Measurements from ENCODE around the gene MALRD1. TPM values are rescaled to one million over a fixed set of nuclear protein-coding genes. Genes with fewer than 3 reads are reported as not detected.

Gene MALRD1
- total RNA-seq, 1 experiment from 2014 or later: not detected

DNA sequence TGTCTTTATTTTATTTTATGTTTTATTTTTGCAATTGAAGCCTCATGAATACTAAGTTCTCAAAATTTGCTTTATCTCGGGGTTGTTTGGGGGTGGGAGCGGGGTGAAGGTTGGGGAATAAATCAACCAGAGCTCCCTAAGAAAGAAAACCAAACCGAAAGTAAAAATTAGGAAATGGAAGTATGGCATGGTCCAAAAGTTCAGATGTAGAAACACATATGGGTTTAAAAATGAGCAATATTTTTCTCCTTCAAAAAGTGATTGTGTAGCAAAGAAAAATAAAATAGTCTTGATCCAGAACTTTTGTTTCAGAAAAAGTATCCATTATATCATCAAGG lies 590.3 kb downstream of the MALRD1 start:
- Histone ChIP-seq H3K27me3 (ENCODE audit: control insufficient read depth, insufficient read depth, low read length) (no peaks in the 10 kb centered on the region), H3K27ac (ENCODE audit: low read length) (no peak overlapping the region), H3K9me3 (ENCODE audit: control insufficient read depth, insufficient read depth, low read depth, low read length) (no peaks in the 10 kb centered on the region), H3K4me3 (ENCODE audit: low read depth in 2 of 2, low read length in 2 of 2) (peak overlapping the region; percentile 3 to 17; a peak in 3 of 4 replicates), H3K4me1 (ENCODE audit: control insufficient read depth, insufficient read depth, low read length) (no peaks in the 10 kb centered on the region), H3K36me3 (ENCODE audit: control insufficient read depth, insufficient read depth, low read length) (no peaks in the 10 kb centered on the region)
- TF ChIP-seq POLR2AphosphoS5 (IDR thresholded peaks at IDR 0.05; ENCODE audit: low read depth, low read length) (no peak), TCF7L2 (IDR thresholded peaks at IDR 0.05; ENCODE audit: low read depth, low read length) (no peak), SIN3A (IDR thresholded peaks at IDR 0.05; ENCODE audit: borderline replicate concordance, insufficient read depth, low read depth, low read length) (no peak)
- TF ChIP-seq, protein P1, sequence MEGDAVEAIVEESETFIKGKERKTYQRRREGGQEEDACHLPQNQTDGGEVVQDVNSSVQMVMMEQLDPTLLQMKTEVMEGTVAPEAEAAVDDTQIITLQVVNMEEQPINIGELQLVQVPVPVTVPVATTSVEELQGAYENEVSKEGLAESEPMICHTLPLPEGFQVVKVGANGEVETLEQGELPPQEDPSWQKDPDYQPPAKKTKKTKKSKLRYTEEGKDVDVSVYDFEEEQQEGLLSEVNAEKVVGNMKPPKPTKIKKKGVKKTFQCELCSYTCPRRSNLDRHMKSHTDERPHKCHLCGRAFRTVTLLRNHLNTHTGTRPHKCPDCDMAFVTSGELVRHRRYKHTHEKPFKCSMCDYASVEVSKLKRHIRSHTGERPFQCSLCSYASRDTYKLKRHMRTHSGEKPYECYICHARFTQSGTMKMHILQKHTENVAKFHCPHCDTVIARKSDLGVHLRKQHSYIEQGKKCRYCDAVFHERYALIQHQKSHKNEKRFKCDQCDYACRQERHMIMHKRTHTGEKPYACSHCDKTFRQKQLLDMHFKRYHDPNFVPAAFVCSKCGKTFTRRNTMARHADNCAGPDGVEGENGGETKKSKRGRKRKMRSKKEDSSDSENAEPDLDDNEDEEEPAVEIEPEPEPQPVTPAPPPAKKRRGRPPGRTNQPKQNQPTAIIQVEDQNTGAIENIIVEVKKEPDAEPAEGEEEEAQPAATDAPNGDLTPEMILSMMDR (IDR thresholded peaks at IDR 0.05): no peak
- TF ChIP-seq, protein P2, sequence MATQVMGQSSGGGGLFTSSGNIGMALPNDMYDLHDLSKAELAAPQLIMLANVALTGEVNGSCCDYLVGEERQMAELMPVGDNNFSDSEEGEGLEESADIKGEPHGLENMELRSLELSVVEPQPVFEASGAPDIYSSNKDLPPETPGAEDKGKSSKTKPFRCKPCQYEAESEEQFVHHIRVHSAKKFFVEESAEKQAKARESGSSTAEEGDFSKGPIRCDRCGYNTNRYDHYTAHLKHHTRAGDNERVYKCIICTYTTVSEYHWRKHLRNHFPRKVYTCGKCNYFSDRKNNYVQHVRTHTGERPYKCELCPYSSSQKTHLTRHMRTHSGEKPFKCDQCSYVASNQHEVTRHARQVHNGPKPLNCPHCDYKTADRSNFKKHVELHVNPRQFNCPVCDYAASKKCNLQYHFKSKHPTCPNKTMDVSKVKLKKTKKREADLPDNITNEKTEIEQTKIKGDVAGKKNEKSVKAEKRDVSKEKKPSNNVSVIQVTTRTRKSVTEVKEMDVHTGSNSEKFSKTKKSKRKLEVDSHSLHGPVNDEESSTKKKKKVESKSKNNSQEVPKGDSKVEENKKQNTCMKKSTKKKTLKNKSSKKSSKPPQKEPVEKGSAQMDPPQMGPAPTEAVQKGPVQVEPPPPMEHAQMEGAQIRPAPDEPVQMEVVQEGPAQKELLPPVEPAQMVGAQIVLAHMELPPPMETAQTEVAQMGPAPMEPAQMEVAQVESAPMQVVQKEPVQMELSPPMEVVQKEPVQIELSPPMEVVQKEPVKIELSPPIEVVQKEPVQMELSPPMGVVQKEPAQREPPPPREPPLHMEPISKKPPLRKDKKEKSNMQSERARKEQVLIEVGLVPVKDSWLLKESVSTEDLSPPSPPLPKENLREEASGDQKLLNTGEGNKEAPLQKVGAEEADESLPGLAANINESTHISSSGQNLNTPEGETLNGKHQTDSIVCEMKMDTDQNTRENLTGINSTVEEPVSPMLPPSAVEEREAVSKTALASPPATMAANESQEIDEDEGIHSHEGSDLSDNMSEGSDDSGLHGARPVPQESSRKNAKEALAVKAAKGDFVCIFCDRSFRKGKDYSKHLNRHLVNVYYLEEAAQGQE (IDR thresholded peaks at IDR 0.05; ENCODE audit: insufficient read depth in 1 of 2, low read depth in 2 of 2, low read length in 1 of 2): no peak
- ATAC-seq (no peak), DNase-seq (ENCODE audit: low read depth, low spot score) (no peak)
- in situ Hi-C loops (cut with HindIII; ENCODE audit: low pct_unique_long_range_greater_than_20kb, low sequenced_read_pairs): no loop called here
- intact Hi-C loops (cut with micrococcal nuclease; ENCODE audit: unreplicated experiment): no loop called here
- ChIA-PET POLR2A (no interaction called here), CTCF (no interaction called here)
- no TSS peak for BruUV-seq (replicated peaks)

DNA sequence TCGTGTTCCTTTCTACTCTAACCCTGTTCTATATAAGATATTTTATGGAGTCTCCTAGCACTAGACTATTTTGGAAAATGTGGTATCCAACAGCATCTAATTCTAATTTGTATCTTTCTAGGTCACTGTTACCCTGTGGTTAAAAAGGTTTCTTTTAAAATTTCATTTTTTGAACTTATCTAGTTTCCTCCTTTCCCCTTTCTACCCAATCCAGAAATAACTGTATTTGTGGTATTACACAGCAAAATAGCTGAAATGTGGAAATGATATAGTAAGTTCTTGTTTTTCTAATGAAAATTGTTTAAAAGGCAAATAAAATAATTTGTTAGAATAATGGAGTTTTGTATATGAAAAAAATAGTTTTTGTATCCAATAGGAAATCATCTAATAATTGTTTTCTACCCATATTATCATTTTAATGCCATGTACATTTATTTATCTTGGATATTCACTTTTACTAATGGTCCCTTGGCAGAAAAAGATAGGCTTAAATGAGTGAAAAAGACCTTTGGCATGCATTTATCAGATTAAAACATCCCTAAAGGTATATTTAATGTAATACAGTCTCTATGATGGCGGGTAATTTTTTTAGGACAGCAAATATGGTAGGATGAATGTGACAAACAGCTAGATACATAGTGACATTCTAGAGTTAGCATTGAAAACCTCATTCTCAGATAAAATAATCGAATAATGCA lies 592.1 kb downstream of the MALRD1 start:
- ATAC-seq (no peak), DNase-seq (ENCODE audit: low read depth, low spot score) (no peak)
- intact Hi-C loops (cut with micrococcal nuclease; ENCODE audit: unreplicated experiment) (no loop called here), in situ Hi-C loops (cut with HindIII; ENCODE audit: low pct_unique_long_range_greater_than_20kb, low sequenced_read_pairs) (no loop called here)
- Histone ChIP-seq H3K36me3 (ENCODE audit: control insufficient read depth, insufficient read depth, low read length) (no peaks in the 10 kb centered on the region), H3K4me1 (ENCODE audit: control insufficient read depth, insufficient read depth, low read length) (no peaks in the 10 kb centered on the region), H3K27me3 (ENCODE audit: control insufficient read depth, insufficient read depth, low read length) (no peaks in the 10 kb centered on the region), H3K9me3 (ENCODE audit: control insufficient read depth, insufficient read depth, low read depth, low read length) (no peaks in the 10 kb centered on the region), H3K4me3 (ENCODE audit: low read depth in 2 of 2, low read length in 2 of 2) (no peak overlapping the region), H3K27ac (ENCODE audit: low read length) (no peak overlapping the region)
- ChIA-PET POLR2A (no interaction called here), CTCF (no interaction called here)
- BruUV-seq (replicated peaks): no TSS peak
- TF ChIP-seq, protein P1 (IDR thresholded peaks at IDR 0.05): no peak
- TF ChIP-seq SIN3A (IDR thresholded peaks at IDR 0.05; ENCODE audit: borderline replicate concordance, insufficient read depth, low read depth, low read length) (no peak), POLR2AphosphoS5 (IDR thresholded peaks at IDR 0.05; ENCODE audit: low read depth, low read length) (no peak), TCF7L2 (IDR thresholded peaks at IDR 0.05; ENCODE audit: low read depth, low read length) (no peak)
- TF ChIP-seq, protein P2 (IDR thresholded peaks at IDR 0.05; ENCODE audit: insufficient read depth in 1 of 2, low read depth in 2 of 2, low read length in 1 of 2): no peak

All from Panc1 (cell line).